C4-2B (cell line): ENCODE results near the gene SDCBP2.

Source experiments
- H3K27ac ChIP-seq: fragments of 450-650 bp; 2 replicates; pipeline ENCODE4 v1.5.1; 2017
- ZFX ChIP-seq: fragments of 450-650 bp; IDR thresholded peaks from 2 replicates; pipeline ENCODE4 v1.6.1; 2017
- TF ChIP-seq, protein P1 (sequence below): fragments of 450-650 bp; conservative IDR thresholded peaks from 2 replicates; pipeline ENCODE4 v1.5.1; 2017; ENCODE audit warnings: mild to moderate bottlenecking

SDCBP2 gene

DNA sequence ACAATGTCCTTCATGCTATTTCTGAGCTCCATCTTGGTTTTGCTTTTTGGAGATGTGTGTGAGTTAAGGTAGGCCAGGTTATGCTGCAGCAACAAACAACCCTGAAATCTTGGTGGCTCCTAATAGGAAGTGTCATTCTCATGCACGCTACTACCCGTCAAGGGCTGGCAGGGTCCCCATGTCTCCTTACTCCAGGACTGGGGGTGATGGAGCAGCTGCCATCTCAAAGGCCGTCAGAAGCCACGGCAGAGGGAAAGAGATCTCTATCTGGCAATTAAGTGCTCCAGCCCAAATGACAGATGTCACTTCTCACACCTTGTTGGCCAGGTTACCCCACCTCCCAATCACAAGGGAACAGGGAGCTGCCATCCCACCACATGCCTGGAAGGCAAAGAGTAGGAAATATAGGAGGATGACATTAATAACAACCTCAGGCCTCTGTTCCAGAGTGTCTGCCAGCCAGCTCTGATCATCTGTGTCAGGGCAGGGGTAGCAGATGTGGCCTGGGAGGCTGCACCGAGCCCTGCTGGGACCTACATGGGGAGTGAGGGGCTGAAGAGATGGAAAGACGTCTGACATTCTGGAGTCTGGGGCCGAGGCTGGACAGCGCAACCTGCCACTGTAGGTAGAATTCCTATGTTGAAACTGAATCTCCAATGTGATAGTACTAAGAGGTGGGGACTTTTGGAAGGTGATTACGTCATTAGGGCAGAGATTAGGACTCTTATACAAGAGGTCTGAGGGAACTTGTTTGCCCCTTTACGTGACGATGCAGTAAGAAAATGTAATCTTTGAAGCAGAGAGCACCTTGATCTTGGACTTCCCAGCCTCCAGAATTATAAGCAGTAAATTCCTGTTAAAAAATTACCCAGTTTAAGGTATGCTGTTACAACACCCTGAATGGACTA lies 4.8 kb upstream of the SDCBP2 start:
- no peak overlapping the region for H3K27ac ChIP-seq
- TF ChIP-seq, protein P1, sequence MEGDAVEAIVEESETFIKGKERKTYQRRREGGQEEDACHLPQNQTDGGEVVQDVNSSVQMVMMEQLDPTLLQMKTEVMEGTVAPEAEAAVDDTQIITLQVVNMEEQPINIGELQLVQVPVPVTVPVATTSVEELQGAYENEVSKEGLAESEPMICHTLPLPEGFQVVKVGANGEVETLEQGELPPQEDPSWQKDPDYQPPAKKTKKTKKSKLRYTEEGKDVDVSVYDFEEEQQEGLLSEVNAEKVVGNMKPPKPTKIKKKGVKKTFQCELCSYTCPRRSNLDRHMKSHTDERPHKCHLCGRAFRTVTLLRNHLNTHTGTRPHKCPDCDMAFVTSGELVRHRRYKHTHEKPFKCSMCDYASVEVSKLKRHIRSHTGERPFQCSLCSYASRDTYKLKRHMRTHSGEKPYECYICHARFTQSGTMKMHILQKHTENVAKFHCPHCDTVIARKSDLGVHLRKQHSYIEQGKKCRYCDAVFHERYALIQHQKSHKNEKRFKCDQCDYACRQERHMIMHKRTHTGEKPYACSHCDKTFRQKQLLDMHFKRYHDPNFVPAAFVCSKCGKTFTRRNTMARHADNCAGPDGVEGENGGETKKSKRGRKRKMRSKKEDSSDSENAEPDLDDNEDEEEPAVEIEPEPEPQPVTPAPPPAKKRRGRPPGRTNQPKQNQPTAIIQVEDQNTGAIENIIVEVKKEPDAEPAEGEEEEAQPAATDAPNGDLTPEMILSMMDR = no peak
- TF ChIP-seq ZFX = no peak

DNA sequence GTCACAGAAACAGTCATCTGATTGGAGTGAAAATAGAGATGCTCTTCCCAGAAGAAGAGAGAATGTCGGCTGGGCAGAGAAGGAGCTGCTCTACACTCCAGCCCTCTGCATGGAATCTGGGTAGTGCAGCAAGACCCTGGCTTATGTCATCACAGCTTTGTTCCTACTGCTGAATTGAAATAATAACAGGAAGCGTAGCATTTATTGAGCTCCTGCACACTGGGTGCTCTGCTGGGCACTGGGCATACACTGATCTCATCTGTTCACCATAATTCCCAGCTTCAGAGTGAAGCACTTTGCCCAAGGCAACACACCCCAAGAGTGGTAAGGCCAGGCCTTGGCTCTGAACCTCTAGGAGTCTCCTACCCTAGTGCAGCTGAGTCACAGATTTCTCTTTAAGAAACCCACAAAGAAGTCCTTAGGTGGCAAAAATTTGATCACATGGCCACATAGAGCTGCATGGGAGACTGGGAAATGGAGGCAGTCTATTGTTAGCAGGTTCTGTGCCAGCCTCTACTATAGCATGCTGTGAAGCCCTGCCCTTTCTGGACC lies 3.9 kb upstream of the SDCBP2 start:
- TF ChIP-seq, protein P1 = no peak
- no peak for TF ChIP-seq ZFX
- H3K27ac ChIP-seq = no peak overlapping the region

DNA sequence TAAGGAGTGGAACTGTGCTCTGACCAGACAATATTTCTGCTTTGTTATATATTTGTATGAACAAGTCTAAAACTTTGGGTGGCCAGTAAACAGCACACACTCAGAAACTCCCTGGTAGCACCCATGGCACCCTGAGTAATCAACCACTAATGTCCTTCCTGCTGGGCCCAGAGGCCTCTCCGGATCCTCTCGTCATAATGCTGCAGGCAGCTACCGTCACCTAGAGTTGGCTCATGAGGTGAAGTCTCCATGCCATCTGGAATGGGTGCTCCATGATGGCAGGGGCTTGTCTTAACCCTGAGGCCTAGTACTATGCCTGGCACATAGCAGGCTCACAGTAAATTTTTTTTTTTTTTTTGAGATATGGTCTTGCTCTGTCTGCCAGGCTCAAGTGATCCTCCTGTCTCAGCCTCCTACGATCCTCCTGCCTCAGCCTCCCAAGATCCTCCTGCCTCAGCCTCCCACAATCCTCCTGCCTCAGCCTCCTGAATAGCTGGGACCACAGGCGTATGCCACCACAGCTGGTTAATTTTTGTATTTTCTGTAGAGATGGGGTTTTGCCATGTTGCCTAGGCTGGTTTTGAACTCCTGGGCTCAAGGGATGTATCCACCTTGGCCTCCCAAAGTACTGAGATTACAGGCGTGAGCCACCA lies 3.0 kb upstream of the SDCBP2 start:
- TF ChIP-seq, protein P1 = no peak
- TF ChIP-seq ZFX = no peak
- H3K27ac ChIP-seq = no peak overlapping the region

DNA sequence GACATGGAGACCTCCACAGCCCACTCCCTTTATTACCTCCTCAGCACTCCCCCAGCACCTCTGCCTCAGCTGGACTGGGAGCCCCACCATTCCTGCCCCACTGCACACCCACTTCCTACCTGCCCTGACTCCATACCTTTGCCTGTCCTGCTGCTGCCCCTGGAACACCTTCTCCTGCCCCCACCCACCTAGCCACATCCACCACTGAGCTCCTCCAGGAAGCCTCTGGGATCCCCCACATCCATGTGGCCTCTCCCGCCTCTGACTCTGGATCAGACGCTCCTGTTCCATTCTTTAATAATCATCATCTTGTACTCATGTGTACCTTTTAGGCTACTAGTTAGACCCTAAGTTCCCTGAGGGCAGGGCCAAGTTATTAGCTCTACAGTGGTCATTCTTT lies 2.2 kb upstream of the SDCBP2 start:
- H3K27ac ChIP-seq = no peak overlapping the region
- TF ChIP-seq ZFX = no peak
- TF ChIP-seq, protein P1 = no peak

DNA sequence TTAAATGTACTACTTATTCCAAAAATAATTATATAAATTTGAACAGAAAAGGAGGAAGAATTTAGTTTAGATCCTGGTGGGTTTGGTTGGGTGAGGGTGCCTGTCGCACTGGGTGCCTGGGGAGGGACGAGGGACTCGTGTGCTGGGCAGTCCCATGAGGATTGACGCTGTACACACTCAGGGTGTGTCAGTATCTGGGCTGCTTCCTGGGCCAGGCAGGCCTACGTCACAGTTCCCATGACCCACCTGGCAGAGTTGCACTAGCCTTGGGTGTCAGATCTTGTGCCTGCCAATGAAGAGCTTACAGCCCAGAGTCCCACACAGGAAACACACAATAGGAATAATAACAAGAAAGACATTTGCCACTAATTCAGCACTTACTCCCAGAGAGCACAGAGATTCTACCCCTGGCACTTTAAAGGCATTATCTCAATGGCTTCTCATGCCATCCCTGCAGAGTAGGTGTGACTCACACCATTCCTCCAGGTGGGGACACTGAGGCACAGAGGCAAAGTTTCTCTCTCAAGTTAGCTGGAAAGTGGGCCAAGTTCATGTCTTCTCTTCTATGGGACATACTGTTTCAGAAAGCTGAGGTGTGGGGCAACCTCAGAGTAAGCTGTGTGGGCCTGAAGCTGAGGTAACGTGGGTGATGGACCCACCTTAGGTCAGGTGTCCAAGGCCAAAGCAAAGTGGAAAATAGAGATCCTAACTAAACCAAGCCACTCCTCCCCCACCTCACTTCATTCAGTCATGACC lies 1.3 kb upstream of the SDCBP2 start:
- no peak for TF ChIP-seq ZFX
- TF ChIP-seq, protein P1 = no peak
- H3K27ac ChIP-seq = no peak overlapping the region

DNA sequence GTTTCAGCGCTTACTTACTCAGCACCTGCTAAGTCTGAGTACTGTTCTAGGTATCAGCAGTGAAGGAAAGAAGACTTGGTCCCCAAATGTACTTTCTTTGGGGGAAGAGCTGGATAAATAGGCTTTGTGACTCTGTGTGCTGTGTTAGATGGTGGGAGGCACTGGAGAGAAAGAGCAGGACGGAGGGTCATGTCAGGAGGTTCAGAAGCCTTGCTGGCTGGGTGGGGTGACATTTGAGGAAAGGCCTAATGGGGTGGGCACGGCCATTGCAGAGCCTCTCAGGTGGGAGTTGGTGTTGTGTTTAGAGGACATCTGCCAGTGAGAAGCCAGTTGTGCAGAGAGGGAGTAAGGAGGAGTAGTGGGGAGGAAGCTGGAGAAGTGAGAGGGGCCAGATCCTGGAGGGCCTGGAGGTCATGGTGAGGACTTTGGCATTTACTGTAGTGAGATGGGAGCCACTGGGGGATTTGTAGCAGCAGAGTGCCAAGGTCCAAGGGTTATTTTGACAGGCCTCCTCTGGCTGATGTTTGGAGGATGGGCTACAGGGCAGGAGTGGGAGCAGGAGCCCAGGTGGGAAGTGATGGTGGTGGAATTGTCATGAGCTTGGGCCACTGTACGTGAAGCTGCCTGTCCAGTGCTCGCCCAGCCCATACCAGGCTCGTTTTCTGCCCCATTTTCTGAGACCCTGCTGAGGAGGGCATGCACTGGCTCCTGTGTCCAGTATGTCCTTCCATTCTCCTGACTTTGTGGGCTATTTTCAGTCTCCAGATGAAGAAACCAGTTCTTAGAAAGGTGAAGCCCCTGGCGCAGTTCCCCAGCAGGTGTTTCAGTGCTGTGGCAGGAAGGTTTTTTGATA lies 886 bp downstream of the SDCBP2 start:
- TF ChIP-seq, protein P1 = no peak
- no peak for TF ChIP-seq ZFX
- peak overlapping the region; percentile 10 for H3K27ac ChIP-seq
